ENCODE measurements around the gene CCDC138.

The CCDC138 gene

GRCh38 chr2:108917526-108917925 lies 131.0 kb downstream of the CCDC138 start:
- H3K4me3 ChIP-seq (ENCODE audit: low read length) = no peak overlapping the region
- TF ChIP-seq CTCF (IDR thresholded peaks at IDR 0.05; ENCODE audit: insufficient read depth, low read depth, low read length, missing control alignments) = no peak
- DNase-seq (ENCODE audit: low read depth) = no peak

GRCh38 chr2:108918156-108918874 lies 131.7 kb downstream of the CCDC138 start:
- no peak for TF ChIP-seq CTCF (IDR thresholded peaks at IDR 0.05; ENCODE audit: insufficient read depth, low read depth, low read length, missing control alignments)
- DNase-seq (ENCODE audit: low read depth) = no peak
- H3K4me3 ChIP-seq (ENCODE audit: low read length) = no peak overlapping the region

- DNase-seq (ENCODE audit: low read depth) = no peak
- no peak for TF ChIP-seq CTCF (IDR thresholded peaks at IDR 0.05; ENCODE audit: insufficient read depth, low read depth, low read length, missing control alignments)
- no peak overlapping the region for H3K4me3 ChIP-seq (ENCODE audit: low read length)
These were observed 132.4 kb downstream of the CCDC138 start for GRCh38 chr2:108918941-108919341.

GRCh38 chr2:108919571-108920373 lies 133.2 kb downstream of the CCDC138 start:
- TF ChIP-seq CTCF (IDR thresholded peaks at IDR 0.05; ENCODE audit: insufficient read depth, low read depth, low read length, missing control alignments) = no peak
- H3K4me3 ChIP-seq (ENCODE audit: low read length) = no peak overlapping the region
- DNase-seq (ENCODE audit: low read depth) = no peak

- H3K4me3 ChIP-seq (ENCODE audit: low read length) = no peak overlapping the region
- TF ChIP-seq CTCF (IDR thresholded peaks at IDR 0.05; ENCODE audit: insufficient read depth, low read depth, low read length, missing control alignments) = no peak
- no peak for DNase-seq (ENCODE audit: low read depth)
These were observed 134.1 kb downstream of the CCDC138 start for GRCh38 chr2:108920686-108921085.

- DNase-seq (ENCODE audit: low read depth) = no peak
- H3K4me3 ChIP-seq (ENCODE audit: low read length) = no peak overlapping the region
- TF ChIP-seq CTCF (IDR thresholded peaks at IDR 0.05; ENCODE audit: insufficient read depth, low read depth, low read length, missing control alignments) = no peak
These were observed 134.8 kb downstream of the CCDC138 start for GRCh38 chr2:108921096-108922030.

All from epithelial cell of esophagus (primary cell).